Measurements from ENCODE around the gene ZNF580. TPM values are rescaled to one million over a fixed set of nuclear protein-coding genes. Genes with fewer than 3 reads are reported as not detected.

ZNF580 gene
- total RNA-seq, 2 donors from 2014 or later = 22.5 to 23.3 TPM

DNA sequence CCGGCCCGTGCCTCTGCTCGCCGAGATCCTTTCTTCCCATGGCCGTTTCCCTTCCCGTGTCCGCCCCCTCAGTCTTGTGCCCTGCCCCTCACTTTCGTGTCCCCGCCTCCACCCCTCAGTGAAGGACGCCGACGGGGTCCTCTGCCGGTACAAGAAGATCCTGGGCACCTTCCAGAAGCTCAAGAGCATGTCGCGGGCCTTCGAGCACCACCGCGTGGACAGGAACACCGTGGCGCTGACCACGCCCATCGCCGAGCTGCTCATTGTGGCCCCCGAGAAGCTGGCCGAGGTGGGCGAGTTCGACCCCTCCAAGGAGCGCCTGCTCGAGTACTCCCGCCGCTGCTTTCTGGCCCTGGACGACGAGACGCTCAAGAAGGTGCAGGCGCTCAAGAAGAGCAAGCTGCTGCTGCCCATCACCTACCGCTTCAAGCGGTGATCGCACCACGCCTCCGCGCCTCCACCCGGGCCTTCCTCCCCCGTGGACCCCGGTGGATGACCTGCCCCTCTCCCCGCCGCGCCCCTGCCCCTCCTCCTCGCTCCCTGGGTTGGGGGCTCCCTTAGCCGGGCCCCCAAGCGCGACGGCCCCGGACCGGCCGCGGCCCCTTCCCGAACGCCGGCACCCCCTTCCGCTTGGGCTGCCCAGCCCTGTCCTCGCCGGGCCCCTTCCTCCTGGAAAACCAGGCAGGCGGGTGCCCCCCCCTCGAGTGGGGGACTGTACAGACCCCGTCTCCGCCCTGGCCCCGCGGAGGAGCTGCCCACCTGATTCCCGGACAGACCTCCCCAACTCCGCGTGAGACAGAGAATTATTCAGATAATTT is 11.7 kb downstream of the ZNF580 start:
- no peak for ATAC-seq
- intact Hi-C loops (cut with DNase I, micrococcal nuclease) = no loop called here
- DNase-seq = peak in 1 of 2 donors; percentile 52

DNA sequence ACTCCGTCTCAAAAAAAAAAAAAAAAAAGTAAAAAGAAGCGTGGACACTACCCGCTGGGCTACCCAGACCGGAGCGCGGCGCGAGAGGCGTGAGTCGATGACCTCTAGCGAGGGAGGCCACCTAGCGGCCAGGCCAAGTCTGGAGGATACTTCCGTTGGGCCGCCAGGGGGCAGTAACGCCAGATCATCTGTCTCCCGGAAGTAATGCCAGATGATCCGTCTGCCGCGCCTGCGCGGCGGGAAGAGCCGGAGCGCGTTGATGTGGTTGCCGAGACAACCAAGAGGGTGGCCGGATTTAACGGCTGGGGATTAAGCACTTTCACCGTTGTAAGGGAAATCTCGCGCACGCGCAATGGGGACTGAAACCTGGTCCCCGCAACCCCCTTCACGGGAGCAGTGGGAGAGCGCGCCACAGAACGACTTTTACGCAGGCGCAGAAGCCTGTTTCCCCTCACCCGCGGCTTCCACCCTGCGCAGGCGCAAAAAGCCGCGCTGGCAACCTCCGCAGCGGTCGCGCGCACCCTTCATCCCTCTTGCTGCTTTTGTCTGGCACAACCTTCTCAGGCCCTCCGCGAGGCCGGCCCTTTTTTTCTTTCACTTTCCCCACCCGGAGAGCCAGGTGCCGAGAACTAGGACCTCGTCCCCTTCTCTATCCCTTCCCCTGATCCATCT is 13.0 kb downstream of the ZNF580 start:
- intact Hi-C loops (cut with DNase I, micrococcal nuclease) = no loop called here

DNA sequence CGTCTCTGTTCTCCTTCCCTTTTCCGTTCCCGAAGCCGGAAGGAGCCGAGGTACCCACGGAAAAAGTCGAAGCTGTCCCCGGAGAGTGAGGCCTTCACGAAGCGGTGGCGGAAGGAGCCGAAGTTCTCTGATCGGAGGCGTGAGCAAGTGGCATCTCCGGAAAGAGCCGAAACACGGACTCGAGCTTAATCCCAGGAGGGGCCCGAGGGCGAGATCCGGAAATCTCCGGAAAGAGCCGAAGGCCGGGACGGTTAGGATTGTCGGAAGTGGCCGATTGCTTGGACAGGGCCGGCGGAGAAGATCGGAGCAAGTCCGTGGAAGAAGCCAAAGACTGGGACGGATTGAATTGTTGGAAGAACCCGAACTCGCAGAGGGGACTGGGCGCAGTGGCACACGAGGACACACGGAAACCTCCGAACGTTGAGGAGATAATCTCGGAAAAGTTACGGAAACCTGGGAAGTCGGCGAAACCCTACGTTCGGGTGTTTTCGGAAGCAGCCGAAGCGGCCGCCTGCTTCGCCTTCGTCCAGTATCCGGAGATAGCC is 13.6 kb downstream of the ZNF580 start:
- peak; percentile 99 to 100 for DNase-seq
- intact Hi-C loops (cut with DNase I, micrococcal nuclease) = no loop called here
- ATAC-seq = peak; percentile 79

More for the DNA sequence above, 13.0 kb downstream of the ZNF580 start:
- ATAC-seq (peak; percentile 62), DNase-seq (peak; percentile 97)

DNA sequence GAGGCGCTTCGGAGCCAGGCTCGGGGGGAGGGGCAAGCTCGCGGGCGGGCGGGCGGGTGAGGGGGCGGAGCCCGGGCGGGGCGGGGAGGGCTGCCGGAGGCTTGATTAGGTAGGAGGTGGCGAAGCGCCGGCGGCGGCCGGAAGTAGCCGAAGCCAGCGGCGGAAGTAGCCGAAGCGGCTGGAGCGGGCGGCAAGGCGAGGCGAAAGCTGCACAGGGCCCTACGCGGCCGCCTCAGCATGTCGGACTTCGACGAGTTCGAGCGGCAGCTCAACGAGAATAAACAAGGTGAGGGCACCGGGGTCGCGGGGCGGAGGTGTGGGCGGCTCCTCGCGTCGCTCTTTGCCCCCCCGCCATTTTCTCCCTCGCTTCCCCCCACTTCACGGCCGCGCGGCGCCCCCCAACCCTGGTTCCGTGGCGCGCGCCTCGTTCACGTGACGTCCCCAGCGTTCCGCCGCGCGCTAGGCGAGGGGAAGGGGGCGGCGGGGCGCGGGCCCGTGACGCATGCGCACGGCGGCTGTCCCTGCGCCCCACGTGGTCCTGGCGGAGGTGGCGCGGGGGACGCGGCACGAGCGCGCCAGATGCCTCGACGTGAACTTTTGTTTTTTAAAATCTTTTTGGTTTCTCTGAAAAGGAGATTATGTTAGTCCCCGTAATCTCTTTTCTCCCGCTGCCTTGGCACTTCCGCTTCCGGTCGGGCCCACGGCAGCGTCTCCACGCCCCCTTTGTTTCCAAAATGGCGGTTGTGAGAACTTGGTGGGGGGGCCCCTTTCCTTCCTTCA is 14.3 kb downstream of the ZNF580 start, which contains the start of gene U2AF2:
TSS of gene U2AF2 (plus strand) at position 168 of the 780 bp plus-strand sequence. CDS start at position 238, 70 bp downstream.
- intact Hi-C loops (cut with DNase I, micrococcal nuclease) = no loop called here
- peak; percentile 93 to 98 for DNase-seq
- peak; percentile 63 for ATAC-seq

DNA sequence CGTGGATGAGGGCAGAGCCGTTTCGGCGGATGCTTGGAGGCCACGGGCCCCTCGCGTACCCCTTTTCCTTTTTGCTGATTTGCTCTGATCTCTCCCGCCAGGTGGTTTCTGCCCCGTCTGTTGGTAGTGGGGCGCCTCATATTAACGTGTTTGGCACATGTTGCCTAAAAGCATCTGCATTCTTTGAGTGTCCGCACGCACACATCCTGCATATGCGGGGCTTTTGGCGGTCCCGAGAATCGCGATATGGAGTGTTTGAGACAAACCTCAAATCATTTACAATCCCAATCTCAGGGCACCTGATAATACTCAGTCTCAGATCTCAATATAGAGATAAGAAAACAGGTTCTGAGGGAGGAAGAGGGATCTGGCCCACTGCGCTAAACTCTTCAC is 14.8 kb downstream of the ZNF580 start:
- intact Hi-C loops (cut with DNase I, micrococcal nuclease) = no loop called here
- ATAC-seq (no peak), DNase-seq (no peak)

DNA sequence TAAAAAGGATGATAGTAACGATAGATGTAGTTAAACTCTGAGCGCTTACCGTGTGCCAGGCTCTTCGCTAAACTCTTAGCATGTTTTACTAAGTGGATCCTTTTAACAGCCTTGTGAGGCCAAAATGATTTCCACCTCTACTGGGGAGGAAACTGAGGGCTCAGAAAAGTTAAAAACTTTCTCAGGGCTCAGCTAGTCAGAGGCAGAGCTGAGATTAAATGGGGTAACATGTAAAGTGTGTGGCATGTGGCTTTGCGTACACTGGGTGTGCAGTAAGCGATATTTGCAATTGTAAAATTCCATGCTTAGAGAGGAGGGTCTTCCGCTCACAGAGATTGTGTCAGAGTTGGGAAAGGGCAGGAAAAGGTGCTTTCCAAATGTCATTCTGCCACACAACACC is 15.8 kb downstream of the ZNF580 start:
- no peak for DNase-seq
- no peak for ATAC-seq
- intact Hi-C loops (cut with DNase I, micrococcal nuclease) = no loop called here

DNA sequence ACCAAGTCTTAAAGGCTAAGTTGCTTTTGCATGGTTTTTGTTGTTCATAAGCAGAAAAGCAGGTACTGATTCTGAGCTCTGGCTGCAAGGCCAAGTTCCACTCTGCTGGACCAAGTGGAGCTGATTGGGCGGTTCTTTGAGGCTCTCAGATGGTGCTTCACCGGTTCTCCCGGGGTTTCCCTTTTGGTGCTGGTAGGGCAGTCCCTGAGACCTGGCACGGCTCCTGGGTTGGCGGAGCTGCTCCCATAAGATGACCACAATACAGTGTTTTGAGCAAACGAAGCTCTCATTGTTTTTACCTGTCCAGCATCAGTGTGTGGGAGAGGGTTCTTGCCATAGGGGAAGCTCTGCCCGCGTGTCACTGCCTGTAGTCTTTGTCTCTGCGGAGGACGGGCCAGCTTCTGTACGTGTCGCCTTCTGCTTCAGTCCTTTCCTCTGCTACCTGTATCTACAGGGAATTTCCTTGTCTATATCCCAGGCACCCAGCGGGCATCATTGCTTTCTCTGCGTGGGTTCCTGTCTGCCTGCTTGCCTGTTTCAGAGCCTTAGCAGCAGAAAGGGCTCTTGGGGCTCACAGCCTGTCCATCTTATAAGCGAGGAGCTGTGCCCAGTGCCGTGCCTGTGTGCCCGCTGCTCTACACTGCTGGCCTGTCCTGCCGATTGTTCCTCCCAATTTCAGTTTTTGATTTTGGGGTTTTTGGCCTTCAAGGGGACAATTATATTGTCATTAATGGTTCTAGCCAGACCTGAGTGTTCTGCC is 16.4 kb downstream of the ZNF580 start:
- no peak for DNase-seq
- intact Hi-C loops (cut with DNase I, micrococcal nuclease) = no loop called here
- ATAC-seq = no peak

DNA sequence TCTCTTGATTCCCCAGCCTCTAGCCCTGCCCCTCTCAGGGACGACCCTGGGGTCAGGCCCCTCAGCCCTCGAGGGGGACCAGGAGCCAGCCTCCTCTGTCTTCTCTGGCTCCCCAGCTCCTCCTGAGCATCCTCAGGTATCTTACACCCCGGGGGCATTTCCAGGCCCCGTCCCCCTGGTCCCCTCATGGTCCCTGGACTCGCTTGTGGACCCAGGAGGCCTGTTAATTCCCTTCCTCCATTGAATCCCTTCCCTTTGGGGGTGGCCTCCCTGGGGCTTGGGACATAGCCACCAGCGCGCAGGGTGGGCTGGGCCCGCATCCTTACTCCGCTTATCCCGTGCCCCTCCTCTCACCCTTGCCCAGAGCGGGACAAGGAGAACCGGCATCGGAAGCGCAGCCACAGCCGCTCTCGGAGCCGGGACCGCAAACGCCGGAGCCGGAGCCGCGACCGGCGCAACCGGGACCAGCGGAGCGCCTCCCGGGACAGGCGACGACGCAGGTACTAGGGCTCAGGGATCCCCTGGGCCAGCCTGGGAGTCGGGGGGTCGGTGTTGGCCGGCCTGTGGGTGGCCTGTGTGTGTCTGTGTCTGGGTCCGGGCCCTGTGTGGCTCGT is 18.2 kb downstream of the ZNF580 start:
- no peak for ATAC-seq
- DNase-seq = no peak
- intact Hi-C loops (cut with DNase I, micrococcal nuclease) = no loop called here

DNA sequence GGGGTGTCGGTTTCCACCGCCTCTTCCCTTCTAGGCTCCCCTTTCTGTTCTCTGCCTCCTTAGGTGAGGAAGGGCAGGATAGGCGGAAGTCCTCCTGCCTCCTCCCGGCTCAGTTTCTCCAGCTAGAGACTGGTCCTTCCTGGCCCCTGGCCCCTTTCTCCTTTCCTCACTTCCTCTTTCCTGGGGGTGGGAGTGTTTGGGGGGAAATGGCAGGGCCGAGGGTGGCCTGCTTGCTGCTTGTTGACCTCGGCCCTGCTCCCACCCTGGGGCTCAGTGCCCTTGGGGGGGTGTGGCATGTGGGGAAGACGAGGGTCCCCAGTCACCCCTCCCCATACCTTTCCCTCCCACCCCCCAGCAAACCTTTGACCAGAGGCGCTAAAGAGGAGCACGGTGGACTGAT is 19.0 kb downstream of the ZNF580 start:
- ATAC-seq (no peak), DNase-seq (no peak)
- intact Hi-C loops (cut with DNase I, micrococcal nuclease) = no loop called here

DNA sequence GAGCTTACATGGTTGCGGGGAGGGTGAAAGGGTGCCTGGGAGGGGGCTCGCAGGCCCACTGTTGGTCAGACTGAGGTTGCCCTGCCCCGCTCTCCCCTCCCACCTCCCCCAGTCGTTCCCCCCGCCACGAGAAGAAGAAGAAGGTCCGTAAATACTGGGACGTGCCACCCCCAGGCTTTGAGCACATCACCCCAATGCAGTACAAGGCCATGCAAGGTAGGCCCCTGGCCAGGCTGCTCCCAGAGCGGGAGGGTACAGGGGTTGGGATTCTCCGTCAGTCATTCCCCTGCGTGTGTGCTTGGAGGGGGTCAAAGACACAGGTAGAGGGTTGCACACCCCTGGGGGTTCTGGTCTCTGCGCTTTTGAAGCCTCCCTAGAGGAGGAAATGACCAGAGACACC is 19.6 kb downstream of the ZNF580 start:
- DNase-seq (no peak), ATAC-seq (no peak)
- intact Hi-C loops (cut with DNase I, micrococcal nuclease) = no loop called here

DNA sequence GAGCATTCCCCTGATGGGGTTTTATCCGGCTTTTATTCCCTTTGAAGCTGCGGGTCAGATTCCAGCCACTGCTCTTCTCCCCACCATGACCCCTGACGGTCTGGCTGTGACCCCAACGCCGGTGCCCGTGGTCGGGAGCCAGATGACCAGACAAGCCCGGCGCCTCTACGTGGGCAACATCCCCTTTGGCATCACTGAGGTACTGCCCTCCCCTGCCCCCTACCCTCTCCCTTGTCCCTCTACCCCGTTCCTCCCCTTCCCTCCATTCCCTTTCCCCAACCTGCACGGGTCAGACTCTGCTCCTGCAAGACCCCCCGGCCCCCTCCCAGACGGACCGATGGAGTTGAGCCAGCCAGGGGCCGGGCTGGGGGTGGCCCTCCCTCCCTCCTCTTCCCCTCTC is 20.2 kb downstream of the ZNF580 start:
- DNase-seq = no peak
- intact Hi-C loops (cut with DNase I, micrococcal nuclease) = no loop called here
- no peak for ATAC-seq

DNA sequence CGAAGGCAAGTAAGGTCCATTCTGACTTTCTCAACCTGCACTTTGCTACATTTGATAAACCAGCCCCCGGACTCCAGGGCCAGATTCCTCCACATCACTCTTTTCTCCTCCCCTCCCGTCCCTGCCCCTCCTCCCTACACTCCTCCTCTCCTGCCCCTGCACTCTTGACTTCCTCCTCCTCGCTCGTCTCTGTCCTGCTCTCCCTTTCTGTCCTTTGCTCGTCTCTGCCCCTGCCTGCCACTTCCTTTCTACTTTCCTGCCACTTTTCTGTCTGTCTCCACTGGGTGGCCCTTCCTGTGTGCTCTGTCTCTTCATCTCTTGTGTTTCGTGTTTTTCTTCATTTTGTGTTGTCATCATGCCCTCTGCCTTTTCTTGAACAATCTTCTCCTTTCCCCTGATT is 21.0 kb downstream of the ZNF580 start:
- DNase-seq (no peak), ATAC-seq (no peak)
- intact Hi-C loops (cut with DNase I, micrococcal nuclease) = no loop called here

DNA sequence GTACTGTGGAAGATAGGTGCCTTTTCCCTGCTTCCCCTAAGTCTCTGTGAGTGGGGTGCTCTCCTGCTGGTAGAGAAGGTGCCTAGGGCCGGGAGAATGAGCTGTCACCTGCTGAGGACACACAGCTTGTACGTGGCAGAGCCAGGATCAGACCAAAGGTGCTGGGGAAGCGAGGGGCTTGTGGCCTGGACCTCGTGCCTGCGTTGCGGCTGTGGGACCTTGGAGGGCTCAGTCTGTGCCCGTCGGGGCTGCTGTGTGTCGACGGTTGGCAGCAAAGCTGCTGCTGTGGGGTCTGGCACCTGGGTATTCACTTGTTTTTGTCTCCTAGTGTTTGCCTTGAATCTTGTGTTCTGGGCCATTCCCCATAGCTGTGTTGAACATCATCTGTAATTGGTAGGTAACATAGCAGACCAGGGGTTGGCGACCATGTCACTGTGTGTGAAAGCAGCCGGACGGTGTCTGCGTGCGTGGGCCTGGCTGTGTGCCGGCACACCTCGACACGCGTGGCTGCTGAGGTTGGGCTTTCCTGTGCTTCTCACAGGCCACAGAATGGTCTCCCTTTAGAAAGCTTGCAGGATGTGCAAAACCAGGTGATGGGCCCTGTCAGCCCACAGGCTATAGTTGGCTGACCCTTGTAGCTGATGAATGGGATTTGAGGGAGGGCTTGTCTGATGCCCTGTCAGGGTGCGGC is 23.2 kb downstream of the ZNF580 start:
- DNase-seq (no peak), ATAC-seq (no peak)
- intact Hi-C loops (cut with DNase I, micrococcal nuclease) = no loop called here

DNA sequence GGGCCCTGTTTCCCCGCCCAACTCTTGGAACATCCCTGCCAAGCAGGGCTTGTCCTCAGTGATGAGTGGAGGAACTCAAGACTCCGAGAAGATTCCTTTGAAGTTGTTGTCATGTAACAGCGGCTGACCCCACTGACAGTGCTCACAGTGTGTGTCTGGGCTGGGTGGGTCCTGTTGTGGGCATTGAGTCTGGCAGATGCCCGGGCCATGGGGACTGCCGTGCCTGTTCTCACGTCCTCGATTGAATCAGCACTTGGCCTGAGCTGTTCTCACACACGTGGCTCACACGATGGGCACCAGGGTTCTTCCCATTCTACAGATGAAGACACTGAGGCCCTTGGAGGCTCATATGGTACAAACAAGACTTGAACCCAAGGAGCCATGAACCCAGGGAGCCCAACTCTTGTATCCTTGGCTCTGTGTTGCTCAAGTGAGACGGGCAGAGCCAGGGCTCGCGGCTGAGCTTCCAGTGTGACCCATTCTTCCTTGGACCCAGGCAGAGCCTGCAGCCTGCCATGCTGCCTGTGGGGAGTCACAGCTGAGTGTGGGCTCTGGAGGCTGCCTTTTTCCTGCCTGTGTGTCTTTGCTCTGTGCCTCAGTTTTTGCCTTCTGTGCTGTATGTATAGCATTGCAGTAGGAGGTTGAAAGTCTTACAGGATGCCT is 25.7 kb downstream of the ZNF580 start:
- no peak for DNase-seq
- intact Hi-C loops (cut with DNase I, micrococcal nuclease) = no loop called here
- no peak for ATAC-seq

DNA sequence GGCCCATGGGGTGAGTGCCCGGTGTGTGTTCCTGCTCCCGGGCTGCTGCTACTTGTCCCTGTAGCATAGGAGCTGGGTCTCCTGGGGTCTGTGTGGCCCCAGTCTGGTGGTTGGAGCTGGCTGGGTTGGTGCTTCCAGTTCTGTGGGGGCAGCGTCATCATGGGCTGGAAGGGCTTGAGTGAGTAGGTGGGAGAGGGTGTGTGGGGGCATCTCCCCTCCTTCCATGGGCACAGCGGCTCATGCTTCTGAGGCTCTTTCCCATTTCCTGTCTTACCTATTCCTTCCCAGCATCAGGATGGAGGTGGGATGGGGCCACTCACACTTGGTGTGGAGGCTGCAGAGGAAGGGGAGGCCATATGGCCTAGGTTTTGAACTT is 26.2 kb downstream of the ZNF580 start:
- DNase-seq (no peak), ATAC-seq (no peak)

DNA sequence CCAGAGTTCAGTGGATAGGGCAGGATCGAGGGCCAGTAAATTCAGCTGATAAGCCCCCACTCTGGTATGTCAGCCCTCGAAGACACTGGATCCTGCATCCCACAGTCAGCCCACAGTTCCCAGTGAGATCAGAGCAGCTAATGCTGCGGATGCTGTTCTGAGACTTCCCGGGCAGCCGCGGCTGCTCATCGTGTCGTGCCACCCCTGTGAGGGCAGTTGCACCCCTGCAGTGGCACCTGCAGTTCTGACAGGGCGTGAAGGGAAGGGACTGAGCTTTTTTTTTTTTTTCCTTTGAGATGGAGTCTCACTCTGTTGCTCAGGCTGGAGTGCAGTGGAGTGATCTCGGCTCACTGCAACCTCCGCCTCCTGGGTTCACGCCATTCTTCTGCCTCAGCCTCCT is 26.7 kb downstream of the ZNF580 start:
- no peak for DNase-seq
- intact Hi-C loops (cut with DNase I, micrococcal nuclease) = no loop called here
- no peak for ATAC-seq

More for the DNA sequence above, 26.2 kb downstream of the ZNF580 start:
- intact Hi-C loops (cut with DNase I, micrococcal nuclease) = no loop called here

DNA sequence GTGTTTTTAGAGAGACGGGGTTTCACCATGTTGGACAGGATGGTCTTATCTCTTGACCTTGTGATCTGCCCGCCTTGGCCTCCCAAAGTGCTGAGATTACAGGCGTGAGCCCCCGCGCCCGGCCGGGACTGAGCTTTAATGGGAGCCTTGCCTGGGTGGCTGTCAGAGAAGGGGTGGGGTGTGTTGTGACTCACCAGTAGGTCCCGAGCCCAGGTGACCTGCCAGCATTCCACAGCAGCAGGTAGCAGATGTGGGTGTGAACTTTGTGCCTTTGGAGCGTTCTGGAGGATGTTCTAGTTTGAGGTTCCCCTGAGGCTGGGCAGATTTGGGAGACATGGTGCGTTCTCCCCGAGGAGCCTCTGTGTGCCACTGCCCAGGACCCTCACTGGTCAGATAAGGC is 27.2 kb downstream of the ZNF580 start:
- intact Hi-C loops (cut with DNase I, micrococcal nuclease) = no loop called here
- ATAC-seq (peak; percentile 80), DNase-seq (peak in 1 of 2 donors; percentile 39)

Measured in left colon (tissue), 2 donors.